ENCODE data around the gene PIGS.

The PIGS gene

DNA sequence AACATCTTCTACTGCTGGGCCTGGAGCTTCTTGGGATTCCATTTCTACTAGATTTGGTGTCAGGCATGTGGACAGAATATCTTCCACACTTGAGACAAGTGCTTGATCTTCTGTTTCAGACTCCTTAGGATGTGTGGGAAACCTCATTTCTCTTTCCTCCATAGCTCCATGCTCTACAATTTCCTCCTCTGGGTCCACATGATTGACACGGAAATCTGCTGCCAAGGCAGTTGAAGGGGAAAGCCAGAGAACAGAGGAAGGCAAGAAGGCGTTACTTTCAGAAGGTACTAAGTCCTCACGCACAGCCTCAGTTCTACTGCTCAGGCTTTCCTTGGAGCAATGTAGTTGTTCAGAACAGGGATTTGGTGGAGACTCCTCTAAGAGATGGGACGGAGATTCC lies 20.9 kb upstream of the PIGS start:
- no peak for TF ChIP-seq CTCF (IDR thresholded peaks at IDR 0.05; ENCODE audit: poor library complexity, severe bottlenecking)
- no peaks in the 10 kb centered on the region for H3K27me3 ChIP-seq (ENCODE audit: insufficient read depth, poor library complexity, severe bottlenecking)
- H3K36me3 ChIP-seq (ENCODE audit: low read depth), result peaks cover 80% of the 10 kb centered on the region
- DNase-seq (ENCODE audit: low spot score), result no peak
- no peak overlapping the region for H3K4me3 ChIP-seq (ENCODE audit: severe bottlenecking)
- H3K9me3 ChIP-seq (ENCODE audit: severe bottlenecking), result no peaks in the 10 kb centered on the region
- no peak overlapping the region for H3K27ac ChIP-seq (ENCODE audit: poor library complexity, severe bottlenecking)
- ATAC-seq (ENCODE audit: low read depth), result no peak
- no peaks in the 10 kb centered on the region for H3K4me1 ChIP-seq (ENCODE audit: insufficient read depth, poor library complexity, severe bottlenecking)

DNA sequence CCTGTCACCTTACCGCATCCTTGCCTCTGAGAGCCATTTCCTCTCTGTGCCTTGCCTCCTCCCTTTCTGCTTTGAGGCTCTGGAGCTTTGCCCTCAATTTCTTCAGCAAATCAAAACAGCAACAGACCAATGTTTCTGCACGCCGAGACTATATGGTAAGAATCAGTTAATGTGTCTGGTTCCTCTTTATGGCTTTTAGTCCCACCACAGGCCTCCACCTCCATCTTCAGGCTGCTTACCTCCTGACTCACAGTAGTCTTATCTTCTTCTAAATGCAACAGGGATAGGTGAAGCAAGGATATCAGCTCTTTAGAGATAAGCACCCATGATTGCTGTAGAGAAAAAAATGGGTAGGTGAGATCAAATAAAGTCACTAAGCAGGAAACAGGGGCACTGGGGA lies 14.5 kb upstream of the PIGS start:
- no peaks in the 10 kb centered on the region for H3K9me3 ChIP-seq (ENCODE audit: severe bottlenecking)
- peaks cover 81% of the 10 kb centered on the region for H3K36me3 ChIP-seq (ENCODE audit: low read depth)
- TF ChIP-seq CTCF (IDR thresholded peaks at IDR 0.05; ENCODE audit: poor library complexity, severe bottlenecking), result no peak
- ATAC-seq (ENCODE audit: low read depth) (no peak), DNase-seq (ENCODE audit: low spot score) (no peak)
- H3K4me1 ChIP-seq (ENCODE audit: insufficient read depth, poor library complexity, severe bottlenecking), result no peaks in the 10 kb centered on the region
- H3K27me3 ChIP-seq (ENCODE audit: insufficient read depth, poor library complexity, severe bottlenecking), result no peaks in the 10 kb centered on the region
- H3K4me3 ChIP-seq (ENCODE audit: severe bottlenecking), result no peak overlapping the region
- no peak overlapping the region for H3K27ac ChIP-seq (ENCODE audit: poor library complexity, severe bottlenecking)

GRCh38 chr17:28584434-28584833 lies 13.1 kb upstream of the PIGS start:
- Histone ChIP-seq H3K27ac (ENCODE audit: poor library complexity, severe bottlenecking) (no peak overlapping the region), H3K4me1 (ENCODE audit: insufficient read depth, poor library complexity, severe bottlenecking) (no peaks in the 10 kb centered on the region), H3K36me3 (ENCODE audit: low read depth) (peaks cover 78% of the 10 kb centered on the region), H3K4me3 (ENCODE audit: severe bottlenecking) (no peak overlapping the region), H3K27me3 (ENCODE audit: insufficient read depth, poor library complexity, severe bottlenecking) (no peaks in the 10 kb centered on the region), H3K9me3 (ENCODE audit: severe bottlenecking) (no peaks in the 10 kb centered on the region)
- no peak for TF ChIP-seq CTCF (IDR thresholded peaks at IDR 0.05; ENCODE audit: poor library complexity, severe bottlenecking)
- ATAC-seq (ENCODE audit: low read depth) (no peak), DNase-seq (ENCODE audit: low spot score) (no peak)

GRCh38 chr17:28582513-28582912 lies 11.2 kb upstream of the PIGS start:
- no peak for TF ChIP-seq CTCF (IDR thresholded peaks at IDR 0.05; ENCODE audit: poor library complexity, severe bottlenecking)
- Histone ChIP-seq H3K9me3 (ENCODE audit: severe bottlenecking) (no peaks in the 10 kb centered on the region), H3K27ac (ENCODE audit: poor library complexity, severe bottlenecking) (no peak overlapping the region), H3K4me3 (ENCODE audit: severe bottlenecking) (no peak overlapping the region), H3K36me3 (ENCODE audit: low read depth) (peaks cover 81% of the 10 kb centered on the region), H3K4me1 (ENCODE audit: insufficient read depth, poor library complexity, severe bottlenecking) (no peaks in the 10 kb centered on the region), H3K27me3 (ENCODE audit: insufficient read depth, poor library complexity, severe bottlenecking) (no peaks in the 10 kb centered on the region)
- ATAC-seq (ENCODE audit: low read depth) (no peak), DNase-seq (ENCODE audit: low spot score) (no peak)

- TF ChIP-seq CTCF (IDR thresholded peaks at IDR 0.05; ENCODE audit: poor library complexity, severe bottlenecking), result no peak
- Histone ChIP-seq H3K4me1 (ENCODE audit: insufficient read depth, poor library complexity, severe bottlenecking) (peaks cover 4% of the 10 kb centered on the region), H3K27me3 (ENCODE audit: insufficient read depth, poor library complexity, severe bottlenecking) (no peaks in the 10 kb centered on the region), H3K9me3 (ENCODE audit: severe bottlenecking) (no peaks in the 10 kb centered on the region), H3K36me3 (ENCODE audit: low read depth) (peaks cover 72% of the 10 kb centered on the region), H3K4me3 (ENCODE audit: severe bottlenecking) (no peak overlapping the region), H3K27ac (ENCODE audit: poor library complexity, severe bottlenecking) (no peak overlapping the region)
- ATAC-seq (ENCODE audit: low read depth), result no peak
- DNase-seq (ENCODE audit: low spot score), result no peak
Measured at GRCh38 chr17:28580959-28581358, 9.6 kb upstream of the PIGS start.
